NCI-H1092 treated with DMSO at 0.1 percent for 48 hours (cell line): Measurements from ENCODE around the gene PTPRN2.
"Not testable (repeated sequence)": the region's sequence is repeated elsewhere in the genome, so short reads cannot be mapped to it uniquely, and the experiment has no call there.

ENCODE experiments used
- DNase-seq: peaks from one replicate; lab custom pipeline; 2025; lab: John Stamatoyannopoulos, UW

Gene PTPRN2

GRCh38 chr7:157711353-157711888 lies 876.2 kb downstream of the PTPRN2 start:
- no peak for DNase-seq

GRCh38 chr7:157710396-157710795 lies 877.2 kb downstream of the PTPRN2 start:
- DNase-seq = no peak

DNA sequence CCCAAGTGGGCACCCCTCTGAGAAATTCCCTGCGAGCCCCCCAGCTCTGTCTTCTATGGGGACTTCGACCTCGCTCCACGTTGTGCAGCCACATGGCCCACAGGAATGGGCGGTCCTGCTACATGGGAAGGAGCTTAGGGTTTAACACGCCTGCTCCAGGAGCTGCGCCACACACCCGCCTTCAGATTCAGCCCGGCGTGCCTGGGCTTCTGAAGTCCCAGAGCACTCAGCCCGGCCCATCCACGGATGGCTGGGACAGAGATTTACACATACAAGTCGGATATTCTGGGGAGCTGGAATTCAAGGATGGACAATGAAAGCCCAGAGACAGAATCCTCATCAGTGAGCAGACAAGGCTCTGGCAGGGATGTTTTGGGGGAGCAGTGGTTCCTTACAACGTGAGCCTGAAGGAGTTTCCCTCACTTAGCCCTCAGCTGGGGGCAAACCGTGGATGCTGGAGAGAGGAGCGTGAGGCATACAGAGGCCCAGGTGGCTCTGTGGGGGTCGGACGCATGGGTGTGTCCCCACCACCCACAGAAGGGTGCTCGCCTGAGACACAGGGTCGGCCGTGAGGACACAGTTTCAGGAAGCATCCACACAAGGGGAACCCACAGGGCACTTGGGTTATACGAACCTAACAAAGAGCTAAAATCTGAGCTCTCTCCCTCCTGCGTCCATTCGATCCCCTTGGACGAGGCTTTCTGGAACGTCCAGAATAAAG lies 877.9 kb downstream of the PTPRN2 start:
- DNase-seq = no peak

GRCh38 chr7:157708919-157709295 lies 878.7 kb downstream of the PTPRN2 start:
- DNase-seq = no peak

- DNase-seq = no peak
Observed at GRCh38 chr7:157707983-157708918, 879.4 kb downstream of the PTPRN2 start.

DNA sequence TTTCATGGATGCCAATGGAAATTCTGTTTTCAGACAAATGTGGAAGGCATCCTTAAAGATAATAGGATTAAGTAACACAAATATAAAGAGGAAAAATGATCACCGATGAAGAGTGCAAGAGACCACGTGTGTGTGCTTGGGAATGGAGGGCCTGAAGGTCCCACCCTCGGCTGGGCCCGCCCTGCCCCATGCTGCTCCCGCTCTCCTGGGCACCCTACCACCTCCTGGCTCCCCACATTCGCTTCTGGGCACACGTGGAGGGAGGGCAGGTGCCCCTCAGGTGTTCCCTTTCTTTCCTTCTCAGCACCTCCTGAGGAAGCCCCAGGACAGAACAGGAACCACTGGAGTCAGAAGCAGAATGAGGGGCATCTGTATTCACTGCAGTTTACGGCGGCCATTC lies 883.3 kb downstream of the PTPRN2 start:
- DNase-seq = no peak

GRCh38 chr7:157703534-157704195 lies 884.0 kb downstream of the PTPRN2 start:
- no peak for DNase-seq

DNA sequence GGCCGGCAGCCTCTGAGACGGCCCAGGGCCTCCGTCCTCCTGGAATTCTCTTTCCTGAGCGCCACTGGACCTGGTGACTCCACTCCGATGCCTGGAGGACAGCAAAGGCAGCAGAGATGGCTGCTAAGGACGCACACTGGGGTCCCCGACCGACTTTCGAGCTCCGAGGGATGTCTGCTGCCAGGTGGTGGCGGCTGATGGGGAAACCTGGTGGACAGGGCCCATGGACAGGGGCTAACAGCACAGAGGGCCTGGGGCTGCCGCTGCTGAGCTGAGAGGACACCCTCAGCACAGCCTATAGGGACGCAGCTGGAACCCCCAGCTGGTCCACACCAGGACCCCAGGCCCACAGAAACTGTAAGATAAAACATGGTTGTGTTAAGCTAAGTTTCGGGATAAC lies 884.5 kb downstream of the PTPRN2 start:
- no peak for DNase-seq

DNA sequence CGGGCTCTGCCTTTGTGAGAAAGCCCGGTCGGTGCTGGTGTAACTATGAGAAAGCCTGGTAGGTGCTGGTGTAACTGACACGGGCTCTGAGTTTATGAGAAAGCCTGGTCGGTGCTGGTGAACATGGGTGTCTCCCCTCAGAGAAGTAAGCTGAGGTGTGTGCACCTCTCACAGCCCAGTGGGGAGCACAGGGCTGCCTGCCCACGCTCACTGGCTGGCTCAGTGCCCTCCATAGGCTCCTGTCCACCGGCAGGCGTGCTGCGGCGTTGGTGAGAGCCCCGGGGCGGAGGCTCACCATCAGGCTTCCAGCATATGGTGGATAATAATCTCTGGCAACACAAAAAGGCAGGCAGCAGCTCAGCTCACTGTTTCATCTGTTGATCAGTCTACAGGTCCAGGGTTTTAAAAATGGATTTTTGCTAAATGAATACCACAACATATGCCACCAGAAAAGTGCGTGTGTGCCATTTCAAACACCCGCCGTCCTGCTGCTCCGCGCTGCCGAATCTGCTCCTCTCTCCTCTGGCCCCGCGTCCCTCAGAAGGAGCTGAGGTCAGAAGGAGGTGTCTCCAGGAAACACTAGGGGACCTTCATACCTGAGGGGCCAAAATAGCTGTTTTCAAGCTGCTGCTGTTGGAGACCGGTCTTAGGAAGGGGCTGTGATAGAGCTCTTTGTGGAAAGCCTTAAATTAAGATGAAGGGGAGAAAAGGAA lies 885.2 kb downstream of the PTPRN2 start:
- no peak for DNase-seq

- not testable (repeated sequence) for DNase-seq
Observed at GRCh38 chr7:157701395-157702180, 886.0 kb downstream of the PTPRN2 start.

- no peak for DNase-seq
Observed at GRCh38 chr7:157700231-157701005, 887.2 kb downstream of the PTPRN2 start.

- DNase-seq = no peak
Observed at GRCh38 chr7:157699357-157700013, 888.1 kb downstream of the PTPRN2 start.

GRCh38 chr7:157697287-157697686 lies 890.3 kb downstream of the PTPRN2 start:
- DNase-seq = not testable (repeated sequence)

- DNase-seq = not testable (repeated sequence)
Observed at GRCh38 chr7:157695609-157696008, 892.0 kb downstream of the PTPRN2 start.

DNA sequence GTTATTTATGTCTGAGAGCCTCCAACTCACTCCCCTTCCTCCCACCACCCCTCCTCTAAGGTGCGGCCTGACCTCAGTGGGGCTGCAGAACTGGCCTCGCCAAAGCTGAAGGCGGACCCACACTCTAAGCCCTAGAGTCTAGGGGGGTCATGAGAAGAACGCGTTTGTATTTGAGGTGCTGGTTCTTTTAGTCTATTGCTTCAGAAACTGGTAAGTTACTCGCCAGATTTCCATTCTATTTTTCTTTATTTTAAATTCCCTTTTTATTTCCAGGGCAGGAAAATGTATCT lies 893.3 kb downstream of the PTPRN2 start:
- no peak for DNase-seq

- no peak for DNase-seq
Observed at GRCh38 chr7:157693521-157694375, 893.9 kb downstream of the PTPRN2 start.

DNA sequence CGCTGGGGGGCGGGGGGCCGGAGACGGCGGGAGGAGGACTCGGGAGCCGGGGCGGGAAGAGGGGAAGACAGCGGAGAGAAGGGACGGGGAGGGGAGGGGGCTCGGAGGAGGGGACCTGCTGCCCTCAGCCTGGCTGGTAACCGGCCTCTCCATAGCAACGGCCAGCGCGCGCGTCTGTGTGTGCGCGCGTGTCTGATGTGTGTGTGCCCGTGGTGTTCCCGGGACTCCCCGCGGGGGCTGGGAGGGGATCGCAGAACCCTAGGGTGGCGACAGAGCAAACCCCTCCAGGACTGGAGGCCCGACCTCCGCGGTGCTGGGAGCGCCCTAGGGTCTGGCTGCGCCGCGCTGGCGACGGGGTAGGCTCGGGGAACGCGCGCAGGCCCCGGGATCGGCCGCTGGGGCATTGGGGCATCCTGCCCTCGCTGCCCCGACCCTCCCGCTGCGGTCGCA lies 894.5 kb downstream of the PTPRN2 start:
- DNase-seq = peak; percentile 80

DNA sequence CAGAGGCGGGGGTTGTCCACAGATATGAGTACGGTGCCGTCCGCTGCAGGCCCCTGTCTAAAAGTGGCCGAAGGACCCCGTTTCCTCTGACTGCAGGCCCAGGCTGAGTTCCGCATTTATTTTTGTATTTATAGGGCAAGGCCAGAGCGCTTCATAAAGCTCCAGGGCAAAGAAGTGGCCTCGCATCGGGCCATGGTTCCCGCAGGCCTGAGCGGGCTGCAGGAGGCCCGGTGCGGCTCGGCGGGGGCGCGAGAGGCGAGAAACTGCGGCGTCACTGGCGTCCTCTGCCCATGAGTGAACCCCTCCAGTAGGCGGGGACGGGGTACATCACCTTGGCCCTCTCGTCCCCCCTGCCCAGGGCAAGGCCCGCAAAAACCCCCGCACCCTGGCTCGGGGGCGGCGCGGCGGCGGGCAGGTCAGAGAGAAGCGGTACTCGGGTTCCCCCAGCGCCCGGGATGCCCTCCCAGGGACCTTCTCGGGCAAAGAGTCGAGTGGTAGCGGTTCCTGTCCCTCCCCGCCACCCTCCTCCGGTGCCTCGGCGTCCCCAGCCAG lies 895.1 kb downstream of the PTPRN2 start:
- peak; percentile 79 for DNase-seq
